ENCODE results near the gene RREB1.
"Not testable (repeated sequence)": the region's sequence is repeated elsewhere in the genome, so short reads cannot be mapped to it uniquely, and the experiment has no call there.

RREB1 gene

DNA sequence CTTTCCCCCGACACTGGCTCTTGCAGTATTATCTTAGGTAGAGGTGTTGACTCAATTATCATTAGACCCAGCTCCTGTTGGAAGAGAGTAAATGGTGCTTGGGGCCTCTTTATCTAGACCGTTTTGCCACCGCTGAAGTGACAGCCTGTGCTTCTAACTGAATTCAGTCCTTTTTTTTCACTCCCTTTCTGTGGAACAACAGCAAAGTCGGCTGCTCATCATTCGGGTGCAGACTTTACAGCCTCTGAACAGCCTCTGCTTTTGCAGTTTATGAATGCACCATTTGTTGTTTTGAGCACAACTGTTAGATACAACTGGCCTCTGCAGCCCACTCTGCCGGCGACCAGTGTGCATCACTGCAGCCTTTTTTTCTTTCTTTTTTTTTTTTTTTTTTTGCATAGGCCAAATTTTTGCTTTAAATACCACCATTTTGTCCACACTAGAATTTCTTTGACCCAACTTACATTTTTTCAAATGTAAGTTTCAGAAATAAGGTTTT, 35.8 kb downstream of the RREB1 start:
- in situ Hi-C loops (cut with MboI; ENCODE audit: low sequenced_read_pairs) = no loop called here

DNA sequence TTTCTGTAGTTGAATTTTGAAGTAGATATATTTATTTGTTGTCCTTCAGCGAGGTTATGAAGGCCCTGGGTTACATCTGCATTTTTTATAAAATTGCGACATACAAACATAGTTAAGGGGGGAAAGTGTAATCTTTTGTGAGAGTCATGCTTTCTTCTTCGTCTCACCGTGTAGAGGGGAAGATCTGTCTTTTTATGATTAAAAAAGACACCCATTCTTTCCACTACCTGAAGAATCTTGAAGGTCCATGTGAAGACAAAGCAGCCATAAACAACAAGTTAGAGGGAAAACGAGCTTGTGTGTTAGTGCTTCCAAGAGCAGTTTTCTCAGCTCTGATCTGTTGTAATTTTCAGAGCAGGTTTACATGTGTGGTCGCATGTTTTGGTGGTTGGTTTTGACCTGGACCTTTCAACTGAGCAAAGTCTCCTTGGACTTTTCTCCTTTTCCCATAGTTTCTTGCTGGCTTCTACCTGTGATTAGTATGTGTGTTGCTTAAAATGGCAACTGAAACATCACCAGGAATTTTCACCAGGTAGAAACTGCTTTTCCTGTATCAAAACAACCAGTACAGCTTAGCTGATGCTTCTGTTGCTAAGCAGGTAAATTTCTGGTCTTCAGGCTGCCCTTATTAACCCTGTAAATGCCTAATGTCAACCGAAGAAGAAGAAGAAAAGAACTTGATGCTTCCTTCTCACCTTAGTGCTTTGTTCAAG, 37.3 kb downstream of the RREB1 start:
- in situ Hi-C loops (cut with MboI; ENCODE audit: low sequenced_read_pairs) = no loop called here

DNA sequence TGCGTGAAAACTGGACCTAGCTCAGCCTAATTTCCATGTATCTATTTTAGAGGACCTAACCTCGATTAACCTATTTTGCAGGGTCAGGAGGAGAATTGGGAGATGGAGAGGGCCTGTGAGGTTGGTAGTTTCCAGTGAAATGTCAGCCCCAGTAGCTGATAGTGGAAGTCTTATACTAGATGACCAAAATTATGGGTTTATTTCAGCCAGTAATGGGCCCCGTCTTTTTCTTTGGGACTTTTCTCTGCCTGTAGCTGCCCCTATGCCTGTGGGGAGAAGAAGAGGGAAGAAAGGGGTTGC, 37.8 kb downstream of the RREB1 start:
- in situ Hi-C loops (cut with MboI; ENCODE audit: low sequenced_read_pairs) = no loop called here

DNA sequence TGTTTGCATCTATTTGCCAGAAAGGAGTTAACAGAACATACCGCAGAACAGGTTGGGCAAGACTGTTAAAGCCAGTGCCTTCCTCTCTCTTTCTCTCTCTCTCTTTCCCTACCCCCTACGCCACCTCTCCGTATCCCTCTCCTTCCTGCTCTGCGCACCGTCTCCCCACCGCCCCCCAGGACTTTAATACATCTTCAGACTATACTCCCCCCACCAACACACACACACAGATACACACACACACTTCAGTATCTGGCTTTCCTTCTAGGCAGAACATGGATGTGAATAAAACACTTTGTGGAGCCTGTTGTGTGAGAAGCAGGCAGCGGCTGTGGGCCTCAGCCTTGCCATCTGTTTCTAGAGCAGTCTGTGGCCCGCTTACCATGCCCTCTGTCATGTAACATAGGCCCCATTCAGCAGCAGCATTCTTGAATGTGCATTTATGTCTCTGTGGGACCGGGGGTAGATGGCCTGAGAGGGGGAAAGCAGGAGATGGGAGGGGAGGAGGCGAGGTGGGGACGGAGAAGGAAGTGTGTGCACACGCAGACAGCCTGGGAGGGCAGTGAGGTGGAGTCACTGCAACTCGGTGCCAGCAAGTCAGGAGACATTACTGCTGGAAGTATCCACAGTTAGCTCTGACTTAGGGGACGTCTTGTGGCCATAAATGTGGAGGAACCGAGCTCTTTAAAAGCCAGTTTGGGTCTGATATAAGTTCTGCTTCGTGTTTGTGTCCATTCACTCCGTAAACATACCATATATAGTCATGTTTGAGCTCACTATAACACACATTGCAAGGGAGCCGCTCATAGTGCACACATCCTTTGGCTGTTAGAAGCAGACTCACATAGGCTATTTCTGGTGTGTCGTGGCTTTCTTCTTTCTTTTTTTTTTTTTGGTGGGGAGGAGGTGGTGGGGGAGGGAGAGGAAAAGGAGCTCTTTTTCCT, 38.4 kb downstream of the RREB1 start:
- in situ Hi-C loops (cut with MboI; ENCODE audit: low sequenced_read_pairs) = no loop called here

DNA sequence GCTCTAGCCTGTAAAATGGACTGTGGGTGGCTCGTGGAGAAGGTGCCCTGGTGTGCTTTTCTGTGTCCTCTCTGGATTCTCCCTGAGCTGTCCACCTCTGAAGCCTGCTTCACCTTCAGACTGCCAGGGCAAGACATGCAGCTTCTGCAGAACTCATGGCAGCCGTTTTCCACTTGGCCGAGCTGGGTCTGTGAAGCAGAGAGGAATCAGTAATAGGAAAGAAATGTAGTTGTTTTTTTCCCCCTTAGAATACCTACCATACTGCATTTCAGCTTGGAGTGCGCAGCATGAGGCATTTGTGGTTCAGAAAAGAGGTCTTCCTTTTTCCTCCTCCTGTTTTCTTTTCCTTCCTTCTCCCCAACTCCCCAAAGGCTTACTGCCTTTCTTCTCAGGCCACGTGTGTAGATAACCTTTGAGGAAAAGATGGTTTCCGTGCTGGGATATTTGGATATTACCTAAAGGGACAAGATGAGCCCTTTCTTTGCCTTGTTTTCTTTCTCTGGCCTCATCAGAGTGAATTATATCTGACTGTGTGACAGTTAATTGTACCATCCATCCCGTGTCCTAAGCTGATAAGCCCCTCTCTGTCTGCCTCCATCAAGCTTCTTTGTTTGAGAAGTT, 39.4 kb downstream of the RREB1 start:
- in situ Hi-C loops (cut with MboI; ENCODE audit: low sequenced_read_pairs) = no loop called here

DNA sequence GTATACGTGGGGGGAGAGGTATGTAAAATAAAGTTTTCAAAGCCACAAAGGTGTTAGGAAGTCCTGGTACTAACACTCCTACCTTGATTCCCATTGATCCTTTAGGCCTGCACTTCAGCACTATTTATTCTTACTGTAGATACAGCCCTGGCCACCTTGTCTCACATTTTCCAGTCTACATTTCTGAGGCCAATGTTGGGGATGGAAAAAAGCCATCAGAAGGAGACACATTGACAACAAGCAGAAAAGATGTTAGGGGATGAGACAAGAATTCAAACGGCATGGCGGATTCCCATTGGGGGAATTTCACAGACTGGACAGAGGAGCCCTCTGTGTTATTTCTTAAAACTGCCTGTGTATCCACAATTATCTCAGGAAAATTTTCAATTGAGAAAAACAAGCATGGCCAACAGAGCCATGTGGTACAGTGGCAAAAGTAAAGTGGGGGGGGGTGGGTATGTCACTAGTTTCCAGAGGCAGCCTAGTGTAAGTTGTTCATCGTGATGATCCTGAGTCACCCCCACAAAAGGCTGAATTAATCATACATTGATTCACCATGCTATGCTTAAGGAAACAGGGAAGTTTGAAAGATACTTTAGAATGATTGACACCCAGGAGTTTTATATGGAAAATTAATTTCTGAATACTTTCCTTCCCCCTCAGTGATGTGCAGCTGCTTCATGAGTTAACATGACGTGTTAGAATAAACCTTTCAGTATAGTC, 40.5 kb downstream of the RREB1 start:
- in situ Hi-C loops (cut with MboI; ENCODE audit: low sequenced_read_pairs) = no loop called here

DNA sequence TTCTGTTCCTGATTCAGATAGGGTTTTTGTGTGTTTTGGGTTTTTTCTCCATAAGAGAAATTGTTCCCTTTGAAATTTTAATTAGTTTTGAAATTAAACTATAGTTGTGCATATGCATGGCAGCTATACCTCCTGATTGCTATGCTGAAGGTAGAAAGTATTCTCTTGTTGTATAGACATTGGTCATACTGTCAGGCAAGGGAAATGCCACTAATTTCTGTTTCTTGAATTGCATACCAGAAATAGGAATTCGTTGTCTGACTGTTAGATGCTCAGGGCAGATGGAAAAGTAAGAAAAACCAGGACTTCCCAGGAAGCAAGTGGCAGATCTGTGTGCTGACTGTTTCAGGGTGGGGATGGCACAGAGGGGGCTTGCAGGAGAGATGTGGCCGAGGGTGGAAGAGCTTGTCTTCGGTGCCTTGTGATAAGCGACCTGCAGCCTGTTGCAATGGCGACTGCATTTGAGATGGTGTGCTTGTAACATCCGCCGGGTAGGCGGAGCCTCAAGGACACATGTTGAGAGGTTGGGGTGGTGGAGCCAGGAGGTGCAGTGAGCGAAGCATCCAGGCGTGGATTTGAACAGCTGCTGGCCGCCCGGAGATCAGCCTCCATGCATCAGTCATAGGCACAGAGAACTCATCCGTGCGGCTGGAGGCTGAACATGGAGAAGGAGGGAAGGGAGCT, 42.8 kb downstream of the RREB1 start:
- in situ Hi-C loops (cut with MboI; ENCODE audit: low sequenced_read_pairs) = no loop called here

DNA sequence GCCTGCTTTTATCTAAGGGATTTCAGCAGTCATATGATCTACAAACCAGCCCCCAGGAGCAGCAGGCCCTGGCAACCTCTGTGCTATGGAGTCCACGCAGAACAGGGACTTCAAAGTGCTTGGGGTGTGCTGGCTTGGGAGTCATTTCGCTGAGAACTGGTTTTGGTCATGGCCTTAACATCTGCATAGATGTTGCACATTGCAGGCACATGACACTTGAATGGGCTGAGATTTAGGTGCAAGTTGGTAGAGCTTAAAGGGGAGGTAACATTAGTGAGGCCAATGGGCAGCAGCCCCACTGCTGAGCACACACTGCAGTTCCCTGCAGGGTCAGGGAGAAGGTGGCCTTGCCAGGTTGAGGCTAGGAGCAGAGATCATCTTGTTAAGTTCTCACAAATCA, 43.6 kb downstream of the RREB1 start:
- in situ Hi-C loops (cut with MboI; ENCODE audit: low sequenced_read_pairs) = no loop called here

DNA sequence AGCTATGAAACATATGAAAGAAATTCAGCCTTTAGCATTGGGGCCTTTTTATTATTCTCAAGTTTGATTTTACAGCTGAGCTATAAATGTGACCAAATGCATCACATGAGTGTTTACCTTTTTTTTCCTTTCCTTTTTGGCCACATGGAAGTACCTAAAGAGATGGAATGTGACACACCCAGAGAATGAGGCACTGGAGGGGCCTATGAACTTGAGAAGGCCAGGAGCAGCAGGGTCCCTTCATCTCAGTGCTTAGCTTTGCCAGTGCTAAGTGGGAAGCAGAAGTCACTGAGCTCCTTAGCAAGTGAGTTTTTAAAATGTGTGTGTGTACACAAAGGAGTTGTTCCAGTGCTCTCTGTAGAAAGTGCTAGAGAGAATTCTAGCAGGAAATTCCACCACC, 44.7 kb downstream of the RREB1 start:
- in situ Hi-C loops (cut with MboI; ENCODE audit: low sequenced_read_pairs) = no loop called here

DNA sequence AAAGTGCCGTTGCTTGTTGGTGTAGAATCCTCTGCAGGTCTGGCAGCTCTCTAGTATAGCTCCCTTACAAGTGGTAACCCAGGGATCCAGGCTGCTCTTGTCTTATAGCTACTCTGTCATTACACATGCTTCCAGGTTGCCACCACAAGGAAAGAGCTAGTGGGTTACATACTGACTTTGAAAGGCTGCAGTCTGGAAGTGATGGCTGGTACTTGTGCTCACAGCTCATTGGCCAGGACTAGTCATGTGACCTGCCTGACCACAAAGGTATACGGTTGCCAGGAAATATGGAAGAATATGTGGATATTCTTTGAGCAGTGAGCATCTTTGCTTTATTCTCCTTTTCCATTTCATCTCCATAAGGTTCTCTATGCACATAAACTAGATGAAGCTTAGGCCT, 46.0 kb downstream of the RREB1 start:
- in situ Hi-C loops (cut with MboI; ENCODE audit: low sequenced_read_pairs) = no loop called here

DNA sequence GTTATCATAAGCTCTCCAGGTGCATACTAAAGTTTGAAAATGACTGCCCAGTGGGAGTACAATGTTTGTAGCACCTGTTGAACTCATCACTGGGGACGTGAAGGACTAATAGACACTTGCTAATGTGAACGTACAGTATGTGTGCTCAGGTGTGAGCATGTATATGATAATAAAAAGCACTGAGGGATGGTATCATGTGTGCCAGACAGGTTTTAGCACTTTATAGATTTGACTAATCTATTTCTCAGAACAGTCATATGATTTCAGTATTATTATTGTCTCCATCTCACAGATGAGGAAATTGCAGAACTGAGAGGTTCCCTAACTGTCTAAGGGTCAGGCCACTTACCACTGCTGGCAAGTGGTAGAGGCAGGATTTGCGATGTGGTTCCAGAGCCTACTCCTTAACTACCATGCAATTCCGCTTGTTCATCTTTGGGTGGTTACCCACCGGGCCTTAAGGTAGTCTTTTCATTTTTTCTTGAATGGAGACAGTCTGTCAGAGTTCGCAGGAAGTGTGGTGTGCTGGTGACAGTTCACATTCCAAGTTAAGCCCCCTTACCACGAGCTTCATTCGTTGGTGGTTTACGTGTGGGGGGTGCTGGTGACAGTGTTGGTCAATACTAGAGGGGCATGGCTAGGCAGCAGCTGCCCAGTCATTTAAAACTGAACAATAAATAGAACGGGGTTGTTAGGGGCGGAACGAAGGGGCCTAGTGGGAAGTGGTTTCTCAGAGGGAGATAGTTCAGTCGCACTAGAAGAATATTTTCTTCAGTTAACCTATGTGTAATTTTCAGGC, 46.8 kb downstream of the RREB1 start:
- in situ Hi-C loops (cut with MboI; ENCODE audit: low sequenced_read_pairs) = no loop called here

DNA sequence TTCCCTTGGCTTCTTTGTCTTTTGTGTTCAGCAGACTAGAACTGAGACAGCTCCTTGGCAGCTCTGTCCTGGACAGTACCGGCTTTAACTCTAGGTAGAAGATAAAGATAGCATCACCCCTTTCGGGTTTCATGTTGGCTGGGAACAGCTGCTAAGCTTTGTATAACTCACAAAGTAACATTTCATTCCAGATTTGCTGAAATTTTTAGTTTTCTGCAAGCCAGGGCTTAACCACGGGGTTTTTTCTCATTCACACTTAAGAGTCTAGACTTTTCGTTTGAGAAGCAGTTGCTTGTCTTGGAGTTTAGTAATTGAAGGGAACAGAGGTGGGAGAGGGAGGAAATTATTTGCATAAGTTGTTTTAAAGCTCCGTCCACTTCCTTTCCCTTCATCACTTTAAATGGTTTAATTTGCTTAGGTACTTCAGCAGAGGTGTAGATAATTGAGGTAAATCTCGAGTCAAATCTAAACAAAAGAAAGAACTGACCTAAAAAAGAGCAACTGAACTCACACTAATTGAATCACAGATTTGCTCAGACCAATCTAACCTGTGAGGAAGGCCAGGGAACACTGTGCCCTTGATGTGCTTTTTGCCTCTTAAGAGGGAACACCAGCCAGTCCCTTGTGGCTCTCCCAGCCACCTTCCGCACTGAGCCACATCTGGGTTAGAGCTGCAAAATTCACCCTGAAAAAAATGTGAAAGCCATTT, 48.3 kb downstream of the RREB1 start:
- in situ Hi-C loops (cut with MboI; ENCODE audit: low sequenced_read_pairs) = no loop called here

DNA sequence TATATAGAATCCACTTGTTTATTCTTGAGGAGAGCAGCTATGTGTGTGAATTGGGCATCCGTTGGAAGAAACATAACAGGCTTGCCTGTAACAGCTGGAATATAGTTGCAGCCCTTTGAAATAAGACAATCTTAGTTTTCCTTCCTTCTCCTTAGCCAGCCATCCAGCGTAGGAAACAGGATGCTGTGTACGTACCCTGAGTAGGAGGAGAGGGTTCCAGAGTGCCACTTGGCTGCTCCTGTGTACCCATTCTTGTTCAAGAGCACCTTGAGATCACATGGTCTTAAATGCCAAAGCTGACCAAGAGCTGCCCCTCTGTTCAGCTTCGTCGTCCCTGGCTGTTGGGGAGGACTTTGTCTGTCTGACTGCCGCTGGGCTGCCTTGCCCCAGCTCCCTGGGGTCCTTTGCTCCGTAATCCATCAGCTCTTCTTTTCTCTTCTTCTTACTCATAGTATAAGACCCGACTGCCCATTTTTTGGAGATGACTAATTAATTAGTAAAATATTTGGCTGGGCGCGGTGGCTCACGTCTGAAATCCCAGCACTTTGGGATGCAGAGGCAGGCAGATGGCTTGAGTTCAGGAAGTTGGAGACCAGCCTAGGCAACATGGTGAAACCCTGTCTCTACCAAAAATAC, 49.0 kb downstream of the RREB1 start:
- in situ Hi-C loops (cut with MboI; ENCODE audit: low sequenced_read_pairs) = no loop called here

DNA sequence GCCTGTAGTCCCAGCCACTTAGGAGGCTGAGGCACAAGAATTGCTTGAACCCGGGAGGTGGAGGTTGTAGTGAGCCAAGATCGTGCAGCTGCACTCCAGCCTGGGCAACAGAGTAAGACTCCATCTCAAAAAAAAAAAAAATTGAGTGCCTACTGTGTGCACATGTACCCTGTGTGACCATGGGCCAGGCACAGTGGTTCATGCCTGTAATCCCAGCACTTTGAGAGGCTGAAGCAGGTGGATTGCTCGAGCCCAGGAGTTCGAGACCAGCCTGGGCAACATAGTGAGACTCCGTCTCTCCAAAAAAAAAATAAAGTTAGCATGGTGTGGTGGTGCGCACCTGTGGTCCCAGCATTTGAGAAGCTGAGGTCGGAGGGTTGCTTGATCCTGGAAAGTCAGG, 49.5 kb downstream of the RREB1 start:
- in situ Hi-C loops (cut with MboI; ENCODE audit: low sequenced_read_pairs) = not testable (repeated sequence)

DNA sequence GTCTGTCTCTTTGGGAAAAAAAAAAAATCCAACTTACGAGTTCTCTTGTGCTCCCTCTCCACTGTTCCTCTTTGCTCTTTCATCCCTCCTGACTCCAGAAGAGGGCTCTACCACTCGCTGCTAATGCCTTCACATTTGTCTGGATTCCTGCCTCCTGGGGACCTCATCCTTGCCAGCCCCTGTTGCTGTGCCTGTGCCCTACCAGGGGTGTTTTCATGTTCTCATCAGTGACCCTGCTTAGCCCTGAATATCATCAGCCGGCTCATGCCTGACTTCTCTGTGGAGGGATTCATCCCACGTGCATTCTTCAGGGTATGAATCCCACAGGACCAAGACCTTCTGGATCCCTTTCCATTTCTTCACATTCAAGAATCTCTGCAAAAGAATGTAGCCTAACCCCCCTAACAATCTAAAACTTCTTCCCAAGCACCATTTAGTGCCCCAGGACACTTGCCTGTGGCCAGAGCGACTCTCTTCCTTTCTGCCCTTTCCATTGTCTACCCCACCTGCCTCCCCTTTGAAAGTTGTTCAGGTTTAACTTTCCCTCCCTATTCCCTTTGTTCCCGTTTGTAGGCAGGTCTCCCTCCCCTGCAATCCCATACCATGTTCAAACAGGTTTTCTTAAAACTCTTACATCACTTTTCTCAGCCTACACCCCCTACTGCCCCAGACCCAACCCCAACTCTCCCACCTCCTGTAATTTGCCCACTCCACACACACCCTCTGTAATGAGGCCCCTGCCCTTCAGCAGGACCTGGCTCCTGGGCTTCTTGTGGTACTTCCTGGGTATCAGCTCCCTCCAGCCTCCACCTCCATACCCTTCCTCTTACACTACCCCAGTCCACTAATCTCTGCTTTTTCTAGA, 50.2 kb downstream of the RREB1 start:
- in situ Hi-C loops (cut with MboI; ENCODE audit: low sequenced_read_pairs) = no loop called here

DNA sequence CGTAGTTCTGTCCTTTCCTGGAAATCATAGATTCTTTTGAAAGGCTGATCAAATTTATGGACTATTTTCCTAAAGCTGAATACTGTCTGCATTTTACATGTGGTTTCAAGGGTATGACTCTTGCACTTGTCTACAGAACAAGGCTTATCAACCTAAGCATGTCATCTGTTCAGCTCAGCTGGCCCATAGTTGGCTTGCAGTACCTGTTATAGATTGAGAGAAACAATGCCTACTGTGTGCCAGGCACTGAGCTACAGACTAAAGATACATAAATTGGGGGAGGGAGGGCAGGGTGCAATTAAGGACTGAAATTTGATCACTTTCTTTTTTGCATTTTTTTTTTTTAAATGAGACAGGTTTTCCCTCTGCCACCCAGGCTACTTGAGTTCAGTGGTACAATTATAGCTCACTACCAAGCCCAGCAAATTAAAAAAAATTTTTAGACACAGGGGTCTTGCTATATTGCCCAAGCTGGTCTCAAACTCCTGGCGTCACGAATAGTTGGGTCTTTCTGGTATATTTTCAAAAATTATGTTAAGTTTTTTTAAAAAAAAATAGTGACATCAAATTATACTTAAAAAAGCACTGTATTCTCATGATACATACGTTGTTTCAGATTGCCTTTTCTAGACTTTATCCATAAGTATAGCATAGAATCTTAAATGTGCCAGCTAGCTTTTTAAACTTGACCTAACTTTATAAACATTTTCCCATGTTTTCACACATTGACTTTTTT, 52.2 kb downstream of the RREB1 start:
- in situ Hi-C loops (cut with MboI; ENCODE audit: low sequenced_read_pairs) = no loop called here

DNA sequence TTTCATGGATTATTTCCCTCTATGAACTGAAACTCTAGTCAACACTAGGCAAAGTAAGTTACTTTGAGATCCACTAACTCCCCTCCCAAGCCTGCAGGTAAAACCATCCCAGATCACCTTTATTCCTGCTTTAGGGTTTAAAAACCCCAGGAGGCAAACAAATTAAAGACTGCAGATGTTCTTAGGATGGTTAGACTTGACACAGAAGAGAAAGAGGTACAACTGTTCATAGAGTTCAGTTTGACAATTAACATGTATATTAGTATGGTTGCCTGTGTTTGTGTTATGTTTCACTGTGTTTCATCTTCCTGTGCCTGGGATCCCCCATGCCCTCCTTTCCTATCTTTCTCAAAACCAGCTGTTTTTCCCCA, 53.5 kb downstream of the RREB1 start:
- in situ Hi-C loops (cut with MboI; ENCODE audit: low sequenced_read_pairs) = no loop called here

Data from HL-60/S4 (cell line).